HepG2 (cell line): ENCODE results near the gene NTM. TPM values are rescaled to one million over a fixed set of nuclear protein-coding genes. Genes with fewer than 3 reads are reported as not detected.

Experiments used
- ATAC-seq: fragments of 200-7000 bp; cut with Tn5 transposase; 3 replicates; pipeline ENCODE4 v1.9.1; 2020; ENCODE audit warnings: mild to moderate bottlenecking, moderate library complexity
- BruUV-seq: library from RNA; stranded (reverse); fragments of 400-500 nt; replicated peaks from 2 replicates; lab custom pipeline; 2021; lab: Mats Ljungman, UMichigan
- CTCF ChIA-PET: fragments of 300-600 bp; formaldehyde crosslinking; extraction: SDS; loops from one replicate; lab custom pipeline; 2021; ENCODE audit warnings: low total read pairs, inconsistent platforms, low intra/inter-chr PET ratio; lab: Yijun Ruan, JAX
- POLR2A ChIA-PET: fragments of 350-600 bp; sonication (Branson Sonifier 250); formaldehyde crosslinking; loops from one replicate; lab custom pipeline; 2020; ENCODE audit warnings: antibody characterized with exemption, inconsistent platforms; lab: Yijun Ruan, JAX
- DNase-seq: peaks from one replicate; pipeline ENCODE4 v3.0.0-alpha.2; 2015; ENCODE audit warnings: low spot score
- FAIRE-seq: peaks from 3 replicates; lab custom pipeline; 2011; peaks lifted over from hg19 to GRCh38; lab: Jason Lieb, UNC
- H2AFZ ChIP-seq: one replicate; pipeline ENCODE4 v1.6.1; 2011; ENCODE audit warnings: low read length, inconsistent platforms
- H3K27ac ChIP-seq: fragments of 300-600 bp; 3 replicates; pipeline ENCODE4 v1.8.0; 2011; ENCODE audit warnings: mixed run types, mild to moderate bottlenecking, mixed read lengths, low read length, inconsistent platforms; ENCODE audit not compliant: insufficient read depth; ENCODE audit errors: extremely low read length
- H3K27me3 ChIP-seq, 2 experiments: fragments of 200-600 bp in 1 of 2; 2 replicates in 1 of 2; 3 replicates in 1 of 2; pipeline versions ENCODE4 v1.6.0 to v1.8.0; 2011; ENCODE audit warnings: low read length in 2 of 2, mild to moderate bottlenecking in 2 of 2, moderate library complexity in 2 of 2, inconsistent platforms in 1 of 2; ENCODE audit not compliant: insufficient read depth in 2 of 2, control insufficient read depth in 1 of 2
- H3K36me3 ChIP-seq, 2 experiments: fragments of 200-600 bp in 1 of 2; replicated peaks in 1 of 2; 2 replicates in 1 of 2; 3 replicates in 1 of 2; pipeline versions ENCODE4 v1.5.1 to v1.8.0; 2011; ENCODE audit warnings: low read length in 2 of 2, inconsistent platforms in 1 of 2; ENCODE audit not compliant: insufficient read depth in 2 of 2, control insufficient read depth in 1 of 2
- H3K4me1 ChIP-seq: 2 replicates; pipeline ENCODE4 v1.5.1; 2012; ENCODE audit warnings: low read length, inconsistent platforms; ENCODE audit not compliant: insufficient read depth
- H3K4me2 ChIP-seq: 2 replicates; pipeline ENCODE4 v1.6.0; 2011; ENCODE audit warnings: low read depth, low read length, inconsistent platforms
- H3K4me3 ChIP-seq, 3 experiments: fragments of 200-600 bp in 1 of 3; sonication (generic), shearing (Covaris generic) in 1 of 3; replicated peaks in 1 of 3; 2 replicates each; pipeline ENCODE4 v1.5.1; 2011 to 2016; ENCODE audit warnings: low read length in 3 of 3, inconsistent platforms in 2 of 3, low read depth in 2 of 3, mild to moderate bottlenecking in 2 of 3, control low read depth in 1 of 3, mixed read lengths in 1 of 3; ENCODE audit not compliant: insufficient read depth in 1 of 3
- H3K79me2 ChIP-seq: one replicate; pipeline ENCODE4 v1.6.1; 2011; ENCODE audit warnings: low read length, inconsistent platforms; ENCODE audit not compliant: insufficient read depth
- H3K9ac ChIP-seq: 2 replicates; pipeline ENCODE4 v1.6.0; 2011; ENCODE audit warnings: mild to moderate bottlenecking, low read depth, low read length, inconsistent platforms; ENCODE audit not compliant: insufficient read depth
- H3K9me3 ChIP-seq: 2 replicates; pipeline ENCODE4 v1.5.1; 2012; ENCODE audit warnings: mild to moderate bottlenecking, low read length
- H4K20me1 ChIP-seq: 2 replicates; pipeline ENCODE4 v1.6.0; 2011; ENCODE audit warnings: inconsistent platforms, mild to moderate bottlenecking, low read length, moderate library complexity; ENCODE audit not compliant: insufficient read depth
- BCL6 ChIP-seq: IDR thresholded peaks from 2 replicates; pipeline ENCODE4 v1.6.1; 2016; ENCODE audit warnings: missing genetic modification reagents, missing compliant biosample characterization
- KLF9 ChIP-seq: IDR thresholded peaks from 2 replicates; pipeline ENCODE4 v1.6.1; 2016; ENCODE audit warnings: low read depth
- NR1H2 ChIP-seq: sonication (generic); formaldehyde crosslinking; IDR thresholded peaks from 2 replicates; pipeline ENCODE4 v1.8.1; 2022; ENCODE audit warnings: low read depth, missing genetic modification reagents, borderline replicate concordance
- PLRG1 ChIP-seq: fragments of 450-650 bp; conservative IDR thresholded peaks from 2 replicates; pipeline ENCODE4 v1.6.1; 2016
- POGZ ChIP-seq: sonication (generic); formaldehyde crosslinking; IDR thresholded peaks from 2 replicates; pipeline ENCODE4 v1.4.0; 2020; ENCODE audit warnings: mild to moderate bottlenecking, missing genetic modification reagents
- POLR2A ChIP-seq, 2 experiments: IDR thresholded peaks; 2 replicates each; pipeline ENCODE4 v1.6.1; 2011; ENCODE audit warnings: low read depth in 2 of 2, low read length in 2 of 2, mild to moderate bottlenecking in 1 of 2, moderate library complexity in 1 of 2; ENCODE audit not compliant: insufficient read depth in 1 of 2
- SKIL ChIP-seq: sonication (generic); formaldehyde crosslinking; IDR thresholded peaks from 2 replicates; pipeline ENCODE4 v1.8.0; 2022; ENCODE audit warnings: missing genetic modification reagents, mild to moderate bottlenecking, moderate library complexity, borderline replicate concordance
- SMC3 ChIP-seq: IDR thresholded peaks from 2 replicates; pipeline ENCODE4 v1.6.1; 2011; ENCODE audit warnings: low read length, improper control_type of control experiment
- SRY ChIP-seq: sonication (generic); formaldehyde crosslinking; IDR thresholded peaks from 2 replicates; pipeline ENCODE4 v1.8.0; 2022; ENCODE audit warnings: mild to moderate bottlenecking, missing genetic modification reagents
- STAT5B ChIP-seq: sonication (generic); formaldehyde crosslinking; IDR thresholded peaks from 2 replicates; pipeline ENCODE4 v1.4.0; 2020; ENCODE audit warnings: missing genetic modification reagents
- TP53 ChIP-seq: sonication (generic); formaldehyde crosslinking; conservative IDR thresholded peaks from 2 replicates; pipeline ENCODE4 v1.4.0; 2020; ENCODE audit warnings: missing genetic modification reagents
- ZNF274 ChIP-seq: sonication (generic); formaldehyde crosslinking; IDR thresholded peaks from 2 replicates; pipeline ENCODE4 v1.5.1; 2020; ENCODE audit warnings: mild to moderate bottlenecking, missing genetic modification reagents
- ZNF33B ChIP-seq: sonication (generic); formaldehyde crosslinking; IDR thresholded peaks from 2 replicates; pipeline ENCODE4 v1.5.1; 2020; ENCODE audit warnings: mild to moderate bottlenecking, missing genetic modification reagents
- ZNF430 ChIP-seq: sonication (generic); formaldehyde crosslinking; IDR thresholded peaks from 2 replicates; pipeline ENCODE4 v1.9.0; 2021; ENCODE audit warnings: mild to moderate bottlenecking, missing genetic modification reagents
- ZNF629 ChIP-seq: sonication (generic); formaldehyde crosslinking; conservative IDR thresholded peaks from 2 replicates; pipeline ENCODE4 v1.5.0; 2020; ENCODE audit warnings: missing genetic modification reagents
- ZNF776 ChIP-seq: sonication (generic); formaldehyde crosslinking; IDR thresholded peaks from 2 replicates; pipeline ENCODE4 v1.4.0; 2020; ENCODE audit warnings: mild to moderate bottlenecking, missing genetic modification reagents
- ZNF839 ChIP-seq: sonication (generic); formaldehyde crosslinking; IDR thresholded peaks from 2 replicates; pipeline ENCODE4 v1.4.0; 2020; ENCODE audit warnings: missing genetic modification reagents, mild to moderate bottlenecking, borderline replicate concordance
- ZSCAN30 ChIP-seq: sonication (generic); formaldehyde crosslinking; IDR thresholded peaks from 2 replicates; pipeline ENCODE4 v1.5.0; 2020; ENCODE audit warnings: mild to moderate bottlenecking, missing genetic modification reagents
- WGBS: methylation state at CpG from one replicate; pipeline ENCODE4 v1.1.6; 2017; ENCODE audit warnings: low lambda C conversion rate; 5-methylcytosine and 5-hydroxymethylcytosine counted together
- in situ Hi-C: cut with HindIII; loops from 2 replicates; pipeline ENCODE4 v1.10.0; 2017; ENCODE audit warnings: low pct_unique_long_range_greater_than_20kb; ENCODE audit not compliant: extremely low pct_ligation_motif_present
- intact Hi-C: fragments of 100-400 bp; cut with micrococcal nuclease; formaldehyde crosslinking; loops from one replicate; pipeline ENCODE4 v1.10.0; 2022; ENCODE audit not compliant: unreplicated experiment
- polyA plus RNA-seq, 8 experiments: library from polyadenylated mRNA; depleted of rRNA in 3 of 8; stranded (reverse) in 7 of 8; unstranded in 1 of 8; fragments of >200 nt; fragmentation: Illumina TruSeq in 4 of 8; extraction: Trizol in 4 of 8; gene quantifications; 2 replicates each; pipeline versions ENCODE4 v1.2.1 to v1.2.3, GENCODE V29; 2011 to 2016; ENCODE audit warnings: low read depth in 4 of 8, missing spikeins in 1 of 8, mixed read lengths in 1 of 8; ENCODE audit not compliant: insufficient read depth in 1 of 8
- total RNA-seq, 5 experiments: library from RNA; depleted of rRNA; stranded (reverse); fragments of >200 nt; fragmentation: Illumina TruSeq; extraction: Trizol; gene quantifications; 2 replicates each; pipeline ENCODE4 v1.2.3, GENCODE V29; 2016; ENCODE audit warnings: low read depth in 1 of 5

The NTM gene
- total and polyA plus RNA-seq, 2 of the 13 experiments (the other 11 are each of a cell fraction or from before 2014, with no cell fraction given) = not detected

- TF ChIP-seq ZNF776 (CRISPR knock-in tag) = no peak
- no peak for TF ChIP-seq BCL6 (CRISPR knock-in tag)
- TF ChIP-seq POGZ (CRISPR knock-in tag) = no peak
Observed at GRCh38 chr11:131449036-131450019, 78.9 kb downstream of the NTM start (continued).

GRCh38 chr11:131454490-131454889 lies 84.1 kb downstream of the NTM start:
- no peaks in the 10 kb centered on the region for H3K9me3 ChIP-seq
- POLR2A ChIA-PET = no interaction called here
- no peaks in the 10 kb centered on the region for H3K36me3 ChIP-seq
- in situ Hi-C loops = no loop called here
- no peaks in the 10 kb centered on the region for H4K20me1 ChIP-seq
- H2AFZ ChIP-seq = no peak overlapping the region
- no peak for FAIRE-seq
- no peak overlapping the region for H3K4me3 ChIP-seq
- H3K4me2 ChIP-seq = no peak overlapping the region
- H3K27ac ChIP-seq = no peak overlapping the region
- TF ChIP-seq ZSCAN30 (no peak), SKIL (no peak), ZNF629 (CRISPR knock-in tag) (no peak), ZNF839 (no peak), SRY (CRISPR knock-in tag) (no peak), ZNF274 (CRISPR knock-in tag) (no peak), STAT5B (no peak), ZNF33B (CRISPR knock-in tag) (no peak), TP53 (CRISPR knock-in tag) (no peak), POLR2A (IDR thresholded peaks at IDR 0.05; ENCODE audit: insufficient read depth in 1 of 2, low read depth in 2 of 2, low read length in 2 of 2) (no peak), SMC3 (no peak), NR1H2 (CRISPR knock-in tag) (no peak), KLF9 (CRISPR knock-in tag) (no peak), ZNF430 (CRISPR knock-in tag) (no peak), PLRG1 (no peak)
- TF ChIP-seq, all 625 proteins: peak for 0
- no TSS peak for BruUV-seq
- Histone ChIP-seq H3K4me1 (no peaks in the 10 kb centered on the region), H3K79me2 (no peaks in the 10 kb centered on the region), H3K27me3 (no peaks in the 10 kb centered on the region), H3K9ac (no peak overlapping the region)
- intact Hi-C loops = no loop called here
- WGBS = 30% methylated on average over 5 of the region's 5 CpGs
- ATAC-seq (no peak), DNase-seq (no peak)
- CTCF ChIA-PET = no interaction called here
